ENCODE data around the gene EFCAB7. TPM values are rescaled to one million over a fixed set of nuclear protein-coding genes. Genes with fewer than 3 reads are reported as not detected.

Gene EFCAB7
- total RNA-seq, 1 donor from 2014 or later, result 3.7 TPM

DNA sequence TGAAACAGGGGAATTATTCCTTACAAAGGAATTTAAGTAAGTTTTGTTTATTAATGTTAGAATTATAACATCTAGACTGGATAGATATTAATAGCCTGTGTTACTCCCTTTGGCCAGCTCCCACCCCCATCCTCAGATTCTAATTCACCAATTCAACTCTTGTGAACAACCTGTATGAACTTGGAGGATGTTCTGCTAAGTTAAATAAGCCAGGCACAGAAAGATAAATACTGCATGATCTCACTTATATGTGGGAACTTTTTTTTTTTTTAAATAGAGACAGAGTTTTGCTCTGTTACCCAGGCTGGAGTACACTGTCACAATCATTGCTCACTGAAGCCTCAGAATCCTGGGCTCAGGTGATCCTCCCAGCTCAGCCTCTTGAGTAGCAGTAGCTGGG, 32.2 kb downstream of the EFCAB7 start:
- Histone ChIP-seq H3K4me3 (ENCODE audit: insufficient read depth, low read depth, low read length) (no peak overlapping the region), H3K79me2 (ENCODE audit: insufficient read depth, low read length) (no peaks in the 10 kb centered on the region), H2AFZ (ENCODE audit: low read depth, low read length) (no peak overlapping the region), H3K9me3 (ENCODE audit: insufficient read depth, low read depth, low read length) (no peaks in the 10 kb centered on the region), H3K27me3 (ENCODE audit: insufficient read depth, low read length) (no peaks in the 10 kb centered on the region), H3K36me3 (ENCODE audit: insufficient read depth, low read length) (no peaks in the 10 kb centered on the region), H3K9ac (ENCODE audit: low read length) (no peak overlapping the region), H4K20me1 (ENCODE audit: insufficient read depth, low read length) (no peaks in the 10 kb centered on the region), H3K4me2 (ENCODE audit: low read length) (no peak overlapping the region), H3K27ac (ENCODE audit: low read depth, low read length) (no peak overlapping the region), H3K4me1 (ENCODE audit: insufficient read depth, low read length) (no peaks in the 10 kb centered on the region)
- Mint-ChIP-seq H3K4me1 (ENCODE audit: low read depth, unreplicated experiment) (no peaks in the 10 kb centered on the region), H3K27ac (ENCODE audit: unreplicated experiment) (no peak overlapping the region), H3K9me3 (ENCODE audit: unreplicated experiment) (no peaks in the 10 kb centered on the region), H3K36me3 (ENCODE audit: low read depth, unreplicated experiment) (no peaks in the 10 kb centered on the region), H3K27me3 (ENCODE audit: low read depth, unreplicated experiment) (no peaks in the 10 kb centered on the region), H3K4me3 (ENCODE audit: unreplicated experiment) (no peak overlapping the region)
- TF ChIP-seq, protein P1, sequence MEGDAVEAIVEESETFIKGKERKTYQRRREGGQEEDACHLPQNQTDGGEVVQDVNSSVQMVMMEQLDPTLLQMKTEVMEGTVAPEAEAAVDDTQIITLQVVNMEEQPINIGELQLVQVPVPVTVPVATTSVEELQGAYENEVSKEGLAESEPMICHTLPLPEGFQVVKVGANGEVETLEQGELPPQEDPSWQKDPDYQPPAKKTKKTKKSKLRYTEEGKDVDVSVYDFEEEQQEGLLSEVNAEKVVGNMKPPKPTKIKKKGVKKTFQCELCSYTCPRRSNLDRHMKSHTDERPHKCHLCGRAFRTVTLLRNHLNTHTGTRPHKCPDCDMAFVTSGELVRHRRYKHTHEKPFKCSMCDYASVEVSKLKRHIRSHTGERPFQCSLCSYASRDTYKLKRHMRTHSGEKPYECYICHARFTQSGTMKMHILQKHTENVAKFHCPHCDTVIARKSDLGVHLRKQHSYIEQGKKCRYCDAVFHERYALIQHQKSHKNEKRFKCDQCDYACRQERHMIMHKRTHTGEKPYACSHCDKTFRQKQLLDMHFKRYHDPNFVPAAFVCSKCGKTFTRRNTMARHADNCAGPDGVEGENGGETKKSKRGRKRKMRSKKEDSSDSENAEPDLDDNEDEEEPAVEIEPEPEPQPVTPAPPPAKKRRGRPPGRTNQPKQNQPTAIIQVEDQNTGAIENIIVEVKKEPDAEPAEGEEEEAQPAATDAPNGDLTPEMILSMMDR (IDR thresholded peaks at IDR 0.05; ENCODE audit: insufficient read depth, low read depth, low read length), result no peak
- no peak for TF ChIP-seq EZH2 (IDR thresholded peaks at IDR 0.05; ENCODE audit: insufficient read depth, low read length)
- no peak for DNase-seq (ENCODE audit: low read depth)
- no peak for FAIRE-seq

DNA sequence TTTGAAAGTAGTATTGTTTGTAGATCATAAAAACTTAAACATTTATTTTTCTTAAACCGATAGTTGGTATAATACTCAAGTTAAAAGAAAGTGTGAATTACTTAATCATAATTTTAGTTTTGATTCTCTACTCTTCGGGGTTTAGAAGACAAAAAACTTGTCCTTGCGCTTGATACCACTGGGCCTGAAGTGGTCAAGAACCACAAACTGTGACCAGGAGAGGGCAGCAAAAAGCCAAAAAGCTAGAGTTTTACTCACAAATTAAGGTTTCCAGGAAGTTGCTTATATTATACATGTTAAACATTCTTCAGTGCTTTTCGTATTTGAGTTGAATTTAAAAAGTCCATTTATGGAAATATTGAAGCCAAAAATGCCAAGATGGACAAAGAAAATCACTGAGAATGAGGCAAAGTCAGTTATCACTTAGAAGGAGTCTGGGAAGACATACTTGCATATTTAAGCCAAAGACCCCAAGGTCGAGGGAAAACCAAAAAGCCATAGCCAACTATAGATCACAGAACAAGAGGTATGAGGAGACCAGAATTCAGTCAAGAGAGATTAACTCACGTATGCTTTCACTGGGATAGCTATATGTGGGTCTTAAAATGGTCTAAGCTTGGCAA, 34.2 kb downstream of the EFCAB7 start:
- Histone ChIP-seq H3K4me2 (ENCODE audit: low read length) (no peak overlapping the region), H3K27me3 (ENCODE audit: insufficient read depth, low read length) (no peaks in the 10 kb centered on the region), H3K4me1 (ENCODE audit: insufficient read depth, low read length) (no peaks in the 10 kb centered on the region), H3K79me2 (ENCODE audit: insufficient read depth, low read length) (no peaks in the 10 kb centered on the region), H3K36me3 (ENCODE audit: insufficient read depth, low read length) (no peaks in the 10 kb centered on the region), H3K9ac (ENCODE audit: low read length) (no peak overlapping the region), H3K9me3 (ENCODE audit: insufficient read depth, low read depth, low read length) (no peaks in the 10 kb centered on the region), H3K27ac (ENCODE audit: low read depth, low read length) (no peak overlapping the region), H4K20me1 (ENCODE audit: insufficient read depth, low read length) (no peaks in the 10 kb centered on the region), H2AFZ (ENCODE audit: low read depth, low read length) (no peak overlapping the region), H3K4me3 (ENCODE audit: insufficient read depth, low read depth, low read length) (no peak overlapping the region)
- peak; percentile 9 for FAIRE-seq
- Mint-ChIP-seq H3K4me1 (ENCODE audit: low read depth, unreplicated experiment) (no peaks in the 10 kb centered on the region), H3K36me3 (ENCODE audit: low read depth, unreplicated experiment) (no peaks in the 10 kb centered on the region), H3K27ac (ENCODE audit: unreplicated experiment) (no peak overlapping the region), H3K27me3 (ENCODE audit: low read depth, unreplicated experiment) (no peaks in the 10 kb centered on the region), H3K9me3 (ENCODE audit: unreplicated experiment) (no peaks in the 10 kb centered on the region), H3K4me3 (ENCODE audit: unreplicated experiment) (no peak overlapping the region)
- DNase-seq (ENCODE audit: low read depth), result peak; percentile 6
- TF ChIP-seq, protein P1 (IDR thresholded peaks at IDR 0.05; ENCODE audit: insufficient read depth, low read depth, low read length), result peak; percentile 72
- no peak for TF ChIP-seq EZH2 (IDR thresholded peaks at IDR 0.05; ENCODE audit: insufficient read depth, low read length)

DNA sequence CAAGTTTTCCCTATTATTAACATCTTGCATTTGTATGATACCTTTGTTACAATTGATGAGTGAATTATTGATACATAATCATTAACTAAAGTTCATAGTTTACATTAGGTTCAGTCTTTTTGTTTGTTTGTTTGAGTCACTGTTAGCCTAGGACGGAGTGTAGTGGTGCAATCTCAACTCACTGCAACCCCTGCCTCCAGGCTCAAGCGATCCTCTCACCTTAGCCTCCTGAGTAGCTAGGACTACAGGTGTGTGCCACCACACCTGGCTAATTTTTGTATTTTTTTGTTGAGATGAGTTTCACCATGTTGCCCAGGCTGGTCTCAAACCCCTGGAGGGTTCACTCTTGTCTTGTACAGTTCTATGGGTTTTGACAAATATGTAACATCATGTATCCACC, 36.0 kb downstream of the EFCAB7 start:
- Mint-ChIP-seq H3K9me3 (ENCODE audit: unreplicated experiment) (no peaks in the 10 kb centered on the region), H3K36me3 (ENCODE audit: low read depth, unreplicated experiment) (no peaks in the 10 kb centered on the region), H3K27me3 (ENCODE audit: low read depth, unreplicated experiment) (no peaks in the 10 kb centered on the region), H3K27ac (ENCODE audit: unreplicated experiment) (no peak overlapping the region), H3K4me3 (ENCODE audit: unreplicated experiment) (no peak overlapping the region), H3K4me1 (ENCODE audit: low read depth, unreplicated experiment) (no peaks in the 10 kb centered on the region)
- DNase-seq (ENCODE audit: low read depth), result no peak
- Histone ChIP-seq H2AFZ (ENCODE audit: low read depth, low read length) (no peak overlapping the region), H3K4me2 (ENCODE audit: low read length) (no peak overlapping the region), H3K36me3 (ENCODE audit: insufficient read depth, low read length) (no peaks in the 10 kb centered on the region), H4K20me1 (ENCODE audit: insufficient read depth, low read length) (no peaks in the 10 kb centered on the region), H3K9ac (ENCODE audit: low read length) (no peak overlapping the region), H3K4me3 (ENCODE audit: insufficient read depth, low read depth, low read length) (no peak overlapping the region), H3K4me1 (ENCODE audit: insufficient read depth, low read length) (no peaks in the 10 kb centered on the region), H3K27ac (ENCODE audit: low read depth, low read length) (no peak overlapping the region), H3K9me3 (ENCODE audit: insufficient read depth, low read depth, low read length) (no peaks in the 10 kb centered on the region), H3K79me2 (ENCODE audit: insufficient read depth, low read length) (no peaks in the 10 kb centered on the region), H3K27me3 (ENCODE audit: insufficient read depth, low read length) (no peaks in the 10 kb centered on the region)
- FAIRE-seq, result no peak
- TF ChIP-seq EZH2 (IDR thresholded peaks at IDR 0.05; ENCODE audit: insufficient read depth, low read length), result no peak

Measured in astrocyte (in vitro differentiated cells and primary cell).